ENCODE data around the gene HCN1.
A peak's percentile ranks its signal among the peaks of the same experiment; 100 is the strongest.
"Not testable (repeated sequence)": the region's sequence is repeated elsewhere in the genome, so short reads cannot be mapped to it uniquely, and the experiment has no call there.

The HCN1 gene

DNA sequence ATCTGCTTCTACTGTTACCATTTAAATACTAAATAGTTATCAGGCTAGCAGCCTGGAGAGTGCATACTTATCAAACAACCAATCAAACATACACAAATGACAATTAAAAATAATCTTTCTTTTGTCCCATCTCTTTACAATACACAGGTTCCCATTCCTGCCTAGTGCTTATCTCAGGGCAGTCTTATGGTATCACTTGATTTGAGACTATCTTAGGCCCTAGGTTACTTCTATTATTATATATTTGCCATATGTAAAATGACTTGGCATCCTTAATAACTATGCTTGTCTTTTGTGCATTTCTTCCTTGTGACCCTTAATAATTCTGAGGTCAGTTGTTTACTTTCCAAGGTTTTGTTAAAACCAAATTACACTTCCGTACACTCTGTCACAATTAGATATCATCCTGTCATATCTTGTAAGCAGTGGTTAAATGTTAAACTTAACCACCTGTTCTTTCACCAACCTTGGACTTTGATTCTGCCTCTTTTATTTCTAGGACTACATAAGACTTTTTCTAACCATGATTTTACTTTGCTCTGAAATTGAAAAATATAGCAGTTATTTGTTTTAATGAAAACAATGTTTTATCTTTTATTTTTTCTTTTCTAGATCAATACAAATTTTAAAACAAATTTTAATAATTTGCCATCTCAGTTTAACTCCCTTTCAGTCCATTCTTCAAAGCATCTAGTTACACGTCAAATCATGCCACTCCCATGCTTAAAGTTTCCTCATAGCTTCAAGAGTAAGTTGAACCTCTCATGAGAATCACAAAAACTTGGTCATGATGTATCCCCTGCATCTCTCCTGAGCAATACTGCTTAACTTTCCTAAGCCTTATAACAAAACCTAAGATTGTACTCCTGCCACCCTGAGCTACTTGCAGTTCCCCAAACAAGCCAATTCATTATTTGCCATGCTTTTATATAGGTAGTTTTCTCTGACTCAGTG is 281.3 kb downstream of the HCN1 start:
- DNase-seq (ENCODE audit: low read depth): no peak

DNA sequence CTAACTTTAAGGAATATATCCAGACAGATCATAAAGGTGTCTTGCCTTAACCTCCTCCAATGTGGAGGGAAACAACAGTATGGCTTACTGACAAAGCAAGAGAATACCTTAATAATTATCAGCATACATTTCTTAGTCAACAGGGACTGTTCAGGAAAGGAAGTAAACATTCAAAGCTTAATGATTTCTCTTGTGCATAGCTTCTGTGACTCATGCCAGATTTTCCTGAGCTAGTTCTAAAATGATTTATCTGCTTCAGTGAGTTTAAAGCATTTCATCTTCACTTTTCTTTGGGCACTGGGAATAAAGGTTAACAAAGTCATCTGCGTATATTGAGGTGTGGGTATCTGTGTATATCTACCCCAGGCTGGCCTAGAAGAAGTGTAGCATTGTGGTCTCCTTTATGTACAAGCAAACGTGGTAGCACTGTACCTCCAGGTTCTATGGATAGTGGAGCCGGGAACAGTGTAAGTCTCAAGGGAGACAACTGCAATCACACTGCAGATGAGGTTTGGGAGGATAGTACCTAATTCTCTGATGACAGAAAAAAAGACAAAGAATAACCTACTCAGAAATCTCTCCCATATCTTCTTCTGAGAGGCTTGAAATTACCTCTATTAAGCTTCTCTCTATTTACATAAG is 284.1 kb downstream of the HCN1 start:
- no peak for DNase-seq (ENCODE audit: low read depth)

DNA sequence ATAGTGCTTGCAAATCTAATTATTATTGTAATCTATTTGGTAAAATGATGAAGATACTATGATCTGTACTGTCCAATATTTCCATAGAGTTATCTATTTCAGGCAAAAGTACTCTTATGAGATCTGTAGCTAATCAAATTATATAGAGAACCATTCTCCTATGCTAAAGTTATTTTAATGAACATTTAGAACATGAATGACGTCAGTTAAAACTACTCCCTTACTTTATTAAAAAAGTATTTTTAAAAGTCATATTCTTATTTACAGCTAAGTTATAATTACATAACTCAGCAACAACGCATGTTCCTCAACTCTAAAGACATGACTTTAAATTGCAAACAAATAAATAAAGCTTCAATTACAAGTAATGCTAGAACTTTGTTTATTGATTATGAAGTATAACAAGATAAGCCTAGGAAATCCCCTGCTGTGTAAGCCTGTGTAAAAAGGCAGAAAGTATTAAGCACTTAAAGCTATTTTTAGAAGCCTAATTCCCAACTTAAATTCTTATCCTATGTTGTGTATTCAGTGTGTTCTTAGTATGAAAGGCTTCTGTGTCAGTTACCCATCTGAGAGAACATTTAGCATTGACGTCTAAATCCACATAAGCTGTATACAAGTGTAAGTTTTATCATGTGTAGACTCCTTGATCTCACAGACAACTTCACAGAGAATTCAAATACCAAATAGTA is 285.7 kb downstream of the HCN1 start:
- DNase-seq (ENCODE audit: low read depth): no peak

DNA sequence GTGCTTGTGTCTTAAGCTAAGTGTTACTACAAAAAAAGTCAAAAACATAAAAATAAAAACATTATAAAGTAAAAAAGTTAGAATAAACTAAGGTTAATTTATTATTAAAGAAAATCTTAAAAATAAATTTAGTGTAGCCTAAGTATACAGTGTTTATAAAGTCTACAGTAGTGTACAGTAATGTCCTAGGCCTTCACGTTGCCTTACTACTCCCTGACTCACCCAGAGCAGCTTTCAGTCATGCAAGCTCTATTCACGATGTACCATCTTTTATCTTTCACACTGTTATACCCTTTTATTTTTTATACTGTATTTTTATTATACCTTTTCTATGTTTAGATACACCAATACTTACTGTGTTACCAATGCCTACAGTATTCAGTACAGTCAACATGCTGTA is 288.1 kb downstream of the HCN1 start:
- no peak for DNase-seq (ENCODE audit: low read depth)

DNA sequence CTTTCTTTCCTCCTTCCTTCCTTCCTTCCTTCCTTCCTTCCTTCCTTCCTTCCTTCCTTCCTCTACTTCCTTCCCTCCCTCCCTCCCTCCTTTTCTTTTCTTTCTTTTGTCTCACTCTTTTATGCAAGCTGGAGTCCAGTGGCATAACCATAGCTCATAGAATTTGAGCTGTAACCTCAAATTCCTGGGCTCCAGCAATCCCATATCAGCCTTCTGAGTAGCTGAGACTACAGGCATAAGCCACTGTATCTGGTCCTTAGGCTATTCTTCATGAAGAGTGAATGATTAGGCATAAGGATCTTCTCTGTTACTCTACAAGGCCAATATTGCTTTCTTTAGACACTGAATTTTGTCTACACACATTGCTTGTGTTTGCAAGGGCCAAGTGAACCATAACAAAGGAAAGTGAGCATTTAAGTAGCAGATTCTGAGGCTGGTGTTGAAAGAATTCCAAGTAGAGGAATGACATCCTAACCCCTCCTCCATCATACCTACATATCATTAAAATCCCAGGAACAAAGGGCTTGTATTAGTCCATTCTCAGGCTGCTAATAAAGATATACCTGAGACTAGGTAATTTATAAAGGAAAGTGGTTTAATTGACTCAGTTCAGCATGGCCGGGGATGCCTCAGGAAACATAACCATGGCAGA is 293.2 kb downstream of the HCN1 start:
- DNase-seq (ENCODE audit: low read depth): no peak

DNA sequence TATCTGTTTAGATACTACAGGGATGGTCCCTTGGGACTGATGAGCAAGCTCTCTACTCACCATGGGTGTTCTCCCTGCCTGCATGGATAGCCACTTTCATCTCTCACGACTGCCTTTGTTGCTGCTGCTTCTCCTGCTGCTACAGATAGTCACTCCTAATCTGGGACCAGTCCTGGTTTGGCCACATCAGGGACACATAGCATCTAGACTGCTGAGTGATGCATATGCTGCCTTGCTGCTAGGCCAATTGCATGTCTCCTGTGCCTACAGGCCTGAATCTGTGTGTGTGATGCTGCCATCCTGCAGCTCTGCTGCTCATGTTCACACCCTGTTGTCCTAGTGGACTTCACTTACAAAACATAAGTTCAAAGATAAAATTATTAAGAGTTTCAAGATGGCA is 297.1 kb downstream of the HCN1 start:
- no peak for DNase-seq (ENCODE audit: low read depth)

DNA sequence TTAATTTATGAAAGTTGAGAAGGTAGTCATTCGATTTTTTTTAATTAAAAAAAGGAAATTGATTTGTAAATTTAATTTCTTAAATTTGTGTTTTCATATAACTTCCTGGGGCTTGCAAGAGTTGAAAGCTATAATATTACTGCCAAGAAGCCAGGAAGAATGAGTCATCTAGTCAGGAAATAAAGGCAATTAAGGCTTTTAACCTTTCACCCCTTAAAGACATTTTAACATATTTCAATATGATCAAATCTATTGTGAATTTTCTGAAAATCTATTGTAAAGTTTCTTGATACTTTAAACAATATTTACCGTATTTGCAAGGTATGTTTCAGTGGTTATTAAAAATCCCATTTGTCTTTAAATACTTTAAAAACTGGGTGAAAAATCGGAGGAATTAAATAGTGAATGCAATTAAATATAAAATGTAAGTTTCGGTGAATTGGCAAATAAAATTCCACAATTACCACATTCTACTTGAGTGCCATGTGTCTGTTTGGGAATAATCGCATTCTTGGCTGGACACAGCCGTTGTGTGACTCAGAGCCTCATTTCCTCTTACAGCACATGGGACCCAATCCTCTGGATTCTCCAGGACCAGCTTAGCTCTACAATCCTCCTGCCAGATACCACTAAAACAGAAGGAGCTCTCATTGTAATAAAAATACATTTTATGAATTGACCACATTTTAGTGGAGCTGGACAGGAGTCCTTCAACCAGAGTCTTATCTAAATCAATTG is 310.7 kb downstream of the HCN1 start:
- DNase-seq (ENCODE audit: low read depth): peak; percentile 58

DNA sequence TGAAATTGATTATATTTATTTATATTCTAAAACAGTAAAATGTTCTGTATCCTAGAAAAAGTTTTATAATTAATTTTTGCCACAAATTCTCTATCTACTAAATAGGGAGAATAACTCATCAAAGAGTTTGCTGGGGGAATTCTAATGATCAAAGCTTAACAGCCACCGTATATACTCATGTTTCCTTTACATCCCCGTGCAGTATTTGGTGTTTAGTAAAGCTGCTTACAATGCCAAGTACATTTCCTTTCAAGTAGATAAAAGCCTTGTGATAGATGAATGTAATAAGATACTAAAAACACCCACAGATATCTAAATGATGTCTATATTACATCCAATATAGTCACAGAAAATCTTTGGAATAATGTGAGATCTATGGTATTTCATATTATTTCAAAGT is 312.2 kb downstream of the HCN1 start:
- DNase-seq (ENCODE audit: low read depth): no peak

DNA sequence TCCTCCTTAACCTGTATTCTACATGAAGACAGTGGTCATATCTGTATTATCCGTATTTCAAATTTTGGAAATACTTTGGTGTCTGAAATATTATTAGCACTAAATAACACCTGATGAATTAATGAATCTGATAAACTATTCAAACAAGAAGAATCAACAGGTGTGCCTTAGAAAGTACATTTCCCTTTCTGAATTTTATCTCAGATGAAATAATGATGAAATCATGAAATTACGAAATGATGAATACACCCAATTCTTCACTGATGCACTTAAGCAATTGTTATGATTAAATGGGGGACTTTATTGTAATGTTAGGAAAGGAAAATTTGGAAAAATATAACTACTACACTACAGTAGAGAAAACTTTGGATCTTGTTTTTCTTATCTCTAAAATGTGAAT is 313.6 kb downstream of the HCN1 start:
- no peak for DNase-seq (ENCODE audit: low read depth)

DNA sequence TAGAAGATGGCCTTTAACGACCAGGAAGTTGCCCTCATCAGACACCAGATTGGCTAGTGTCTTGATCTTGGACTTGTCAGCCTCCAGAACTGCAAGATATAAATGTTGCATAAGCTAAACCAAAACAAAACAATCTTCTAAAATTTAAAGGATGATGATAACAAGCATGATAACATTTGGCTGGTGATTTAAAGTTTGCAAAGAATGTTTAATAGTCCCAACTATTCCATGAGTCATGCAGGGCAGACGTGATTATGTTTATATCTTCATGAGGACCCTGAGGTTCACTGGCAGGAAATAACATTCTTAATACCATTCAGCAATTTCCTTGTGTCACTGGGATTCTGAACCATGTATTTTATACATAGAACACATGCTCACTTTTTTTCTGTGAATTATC is 319.8 kb downstream of the HCN1 start:
- DNase-seq (ENCODE audit: low read depth): peak; percentile 23

DNA sequence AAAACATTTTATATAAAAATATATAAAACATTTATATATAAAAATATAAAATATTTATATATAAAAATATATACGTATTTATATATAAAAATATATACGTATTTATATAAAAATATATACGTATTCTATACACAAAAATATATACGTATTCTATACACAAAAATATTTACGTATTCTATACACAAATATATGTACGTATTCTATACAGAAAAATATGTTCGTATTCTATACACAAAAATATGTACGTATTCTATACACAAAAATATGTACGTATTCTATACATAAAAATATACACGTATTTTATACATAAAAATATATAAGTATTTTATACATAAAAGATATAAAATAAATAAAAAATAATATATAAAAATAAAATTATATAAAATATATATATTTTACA is 323.6 kb downstream of the HCN1 start:
- no peak for DNase-seq (ENCODE audit: low read depth)

DNA sequence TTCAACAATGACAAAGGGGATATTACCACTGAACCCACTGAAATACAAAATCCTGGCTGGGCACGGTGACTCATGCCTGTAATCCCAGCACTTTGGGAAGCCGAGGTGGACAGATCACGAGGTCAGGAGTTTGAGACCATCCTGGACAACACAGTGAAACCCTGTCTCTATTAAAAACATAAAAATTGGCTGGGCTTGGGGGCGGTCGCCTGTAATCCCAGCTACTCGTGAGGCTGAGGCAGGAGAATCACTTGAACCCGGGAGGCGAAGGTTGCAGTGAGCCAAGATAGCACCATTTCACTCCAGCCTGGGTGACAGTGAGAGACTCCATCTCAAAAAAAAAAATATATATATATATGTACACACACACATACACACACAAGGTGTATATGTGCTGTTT is 324.8 kb downstream of the HCN1 start:
- not testable (repeated sequence) for DNase-seq (ENCODE audit: low read depth)

DNA sequence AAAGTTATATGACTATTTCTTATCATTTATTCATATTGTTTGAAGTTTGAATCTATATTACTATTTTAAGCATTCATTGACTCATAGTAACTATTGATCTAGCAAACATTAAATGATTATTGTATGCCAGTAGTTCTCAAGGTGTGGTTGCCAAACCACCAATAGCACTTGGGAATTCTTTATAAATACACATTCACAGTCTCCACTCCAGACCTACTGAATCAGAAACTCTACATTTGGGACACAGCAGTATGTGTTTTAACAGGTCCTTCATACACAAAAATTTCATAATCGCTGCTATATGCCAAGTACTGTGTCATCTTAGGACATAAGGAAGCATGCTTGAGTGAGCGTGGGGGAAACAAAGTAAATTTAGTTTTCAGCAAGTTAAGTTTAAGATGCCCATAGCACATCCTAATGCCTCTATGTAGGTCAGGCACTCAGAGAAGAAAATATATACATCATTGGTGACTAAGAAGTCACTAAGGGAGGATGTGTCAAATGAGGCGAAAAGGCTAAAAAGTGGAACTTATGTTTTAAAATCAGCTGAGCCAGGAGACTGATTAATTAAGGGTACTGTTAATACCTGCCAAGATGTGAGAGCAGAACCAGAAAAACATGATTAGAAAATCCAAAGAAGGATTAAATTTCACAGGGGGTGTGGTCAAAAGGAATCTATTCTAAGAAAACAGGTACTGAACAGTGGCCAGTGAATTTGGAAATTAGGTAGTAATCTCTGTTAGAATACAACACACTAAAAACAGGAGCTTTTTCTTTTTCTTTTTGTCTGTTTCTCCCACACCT is 340.8 kb downstream of the HCN1 start:
- DNase-seq (ENCODE audit: low read depth): no peak

DNA sequence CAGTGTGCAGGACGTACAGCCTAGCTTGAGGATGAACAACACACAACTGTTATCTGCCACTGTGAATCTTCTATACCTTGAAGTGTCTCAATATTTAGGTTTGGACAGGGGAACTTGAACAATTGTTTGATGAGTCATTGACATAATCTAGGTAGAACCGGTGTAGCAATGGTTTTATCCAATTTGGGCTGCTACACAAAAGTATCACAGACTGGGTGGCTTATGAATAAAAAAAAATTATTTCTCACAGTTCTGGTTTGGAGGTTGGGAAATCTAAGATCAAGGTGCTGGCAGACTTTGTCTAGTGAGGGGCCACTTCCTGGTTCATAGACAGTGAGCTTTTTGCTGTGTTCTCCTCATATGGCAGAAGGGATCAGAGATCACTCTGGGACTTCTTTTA is 359.7 kb downstream of the HCN1 start:
- DNase-seq (ENCODE audit: low read depth): no peak

DNA sequence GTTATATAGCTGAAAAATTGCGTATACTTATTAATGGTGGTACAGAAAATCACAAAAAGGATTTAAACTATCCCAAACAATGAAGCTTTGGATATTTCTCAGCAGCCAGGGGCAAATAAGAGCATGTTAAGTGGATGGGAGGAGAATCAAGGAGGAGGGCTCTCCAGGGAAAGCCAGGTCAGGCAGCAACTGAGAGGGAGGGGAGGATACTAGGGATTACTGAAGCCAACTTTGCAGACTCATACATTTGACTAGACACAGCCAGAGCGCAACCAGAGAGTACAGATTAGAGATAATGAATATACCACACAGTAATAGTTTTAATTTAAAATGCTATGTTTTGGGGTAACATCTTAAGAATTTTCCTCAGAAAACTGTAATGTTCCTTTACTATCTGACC is 360.2 kb downstream of the HCN1 start:
- no peak for DNase-seq (ENCODE audit: low read depth)

DNA sequence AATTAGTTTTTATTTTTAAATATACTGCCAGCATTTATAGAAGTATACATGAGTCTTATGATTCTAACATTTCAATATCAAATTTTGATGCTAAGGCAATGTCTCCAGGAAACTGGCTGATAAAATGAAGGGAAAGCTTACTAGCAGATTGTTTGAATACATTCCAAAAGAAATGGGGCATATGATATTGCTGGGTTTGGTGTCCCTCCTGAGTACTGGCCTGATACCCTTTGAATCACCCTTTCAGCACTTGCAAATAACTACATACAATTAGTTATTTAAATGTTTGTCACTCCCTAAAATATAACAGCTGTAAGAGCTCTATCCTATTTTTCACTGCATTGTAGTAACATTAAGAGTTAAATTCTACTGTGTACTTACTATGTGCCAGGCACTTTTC is 360.8 kb downstream of the HCN1 start:
- DNase-seq (ENCODE audit: low read depth): no peak

DNA sequence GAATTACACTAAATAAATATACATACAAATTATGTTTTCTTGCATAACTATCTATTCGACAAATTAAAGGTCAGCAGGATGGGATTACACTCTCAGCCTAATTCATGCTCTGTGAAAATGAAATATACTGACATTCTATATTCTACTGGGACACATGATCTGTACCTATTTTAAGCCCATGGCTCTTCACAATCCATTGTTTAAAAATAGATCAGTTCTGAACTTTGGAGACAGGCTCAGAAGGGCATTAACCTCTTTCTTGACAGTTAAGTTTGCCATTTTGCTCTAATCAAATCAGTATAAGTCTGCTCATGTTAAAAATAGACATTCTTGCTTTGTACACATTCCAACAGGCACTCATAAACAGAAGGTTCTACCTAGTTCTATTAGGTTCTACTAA is 361.2 kb downstream of the HCN1 start:
- DNase-seq (ENCODE audit: low read depth): no peak

DNA sequence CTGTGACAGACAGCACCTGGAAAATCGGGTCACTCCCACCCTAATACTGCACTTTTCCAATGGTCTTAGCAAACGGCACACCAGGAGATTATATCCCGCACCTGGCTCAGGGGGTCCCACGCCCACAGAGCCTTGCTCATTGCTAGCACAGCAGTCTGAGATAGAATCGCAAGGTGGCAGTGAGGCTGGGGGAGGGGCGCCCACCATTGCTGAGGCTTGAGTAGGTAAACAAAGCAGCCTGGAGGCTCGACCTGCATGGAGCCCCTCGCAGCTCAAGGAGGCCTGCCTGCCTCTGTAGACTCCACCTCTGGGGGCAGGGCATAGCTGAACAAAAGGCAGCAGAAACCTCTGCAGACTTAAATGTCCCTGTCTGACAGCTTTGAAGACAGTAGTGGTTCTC is 383.6 kb downstream of the HCN1 start:
- not testable (repeated sequence) for DNase-seq (ENCODE audit: low read depth)

DNA sequence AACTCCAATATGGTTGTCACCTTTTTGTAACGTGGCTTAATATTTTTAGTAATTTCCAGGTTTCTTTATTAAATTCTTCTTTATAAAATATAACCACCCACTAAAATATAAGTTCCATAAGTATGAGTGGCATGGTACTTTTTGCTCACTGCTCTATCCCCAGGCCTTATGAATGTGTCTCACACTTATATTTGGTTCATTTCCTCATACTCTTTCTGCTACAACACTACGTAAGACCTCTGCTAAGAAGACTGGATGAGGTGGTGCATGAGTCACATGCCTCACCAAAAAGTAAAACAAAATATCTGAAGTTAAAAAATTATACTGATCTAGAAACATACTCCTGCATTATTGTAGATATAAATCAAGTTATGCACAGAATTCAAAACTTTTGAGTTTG is 400.9 kb downstream of the HCN1 start:
- no peak for DNase-seq (ENCODE audit: low read depth)

DNA sequence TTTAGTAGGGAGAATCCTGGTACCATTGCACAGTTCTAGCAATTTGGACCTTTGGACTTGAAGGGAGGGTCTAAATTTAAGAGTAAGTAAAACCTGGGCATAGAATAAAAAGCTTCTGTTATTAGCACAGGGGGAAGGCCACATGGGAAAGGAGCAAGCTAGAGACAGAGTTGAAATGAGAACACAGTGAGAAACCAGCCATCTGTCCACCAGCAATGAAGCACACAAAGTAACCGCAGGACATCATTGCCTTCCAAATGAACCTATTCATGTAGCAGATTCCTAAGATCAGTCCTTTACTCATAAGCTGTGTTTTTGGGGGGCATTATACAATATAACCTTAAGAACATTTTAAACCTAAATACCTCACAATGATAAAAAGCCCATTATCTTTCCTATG is 407.4 kb downstream of the HCN1 start:
- no peak for DNase-seq (ENCODE audit: low read depth)

DNA sequence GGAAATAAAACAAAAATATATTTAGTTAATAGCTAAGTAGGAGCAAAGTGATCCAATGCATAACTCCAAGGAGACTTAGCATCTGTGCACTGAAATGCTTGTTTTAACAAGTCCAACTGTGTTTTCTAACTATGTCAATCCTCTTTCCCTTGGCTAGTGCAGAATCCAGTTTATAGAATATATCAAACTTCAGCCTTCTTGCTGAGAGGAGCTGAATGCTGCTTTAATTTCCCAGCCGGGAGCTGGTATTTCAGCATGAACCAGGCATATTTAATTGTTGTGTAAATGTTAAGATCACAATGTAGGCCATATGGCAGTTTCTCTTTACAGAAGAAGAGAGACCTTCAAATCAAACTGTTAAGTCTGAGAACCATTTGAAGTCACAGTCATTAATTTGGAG is 411.7 kb downstream of the HCN1 start:
- no peak for DNase-seq (ENCODE audit: low read depth)
